A549 (cell line): ENCODE data around the gene LHFPL2. TPM values are rescaled to one million over a fixed set of nuclear protein-coding genes. Genes with fewer than 3 reads are reported as not detected.

Experiments
- ATAC-seq, 2 experiments: fragments of 200-7000 bp in 1 of 2; fragments of >200 bp in 1 of 2; cut with Nextera tagmentation in 1 of 2; cut with Tn5 transposase in 1 of 2; 3 replicates each; pipeline versions ENCODE4 v1.8.0 to v1.9.1; 2018 to 2020; ENCODE audit warnings: mild to moderate bottlenecking in 1 of 2, moderate library complexity in 1 of 2
- CTCF ChIA-PET: fragments of 300-600 bp; sonication (Branson Sonifier 250); formaldehyde crosslinking; extraction: SDS; loops from one replicate; lab custom pipeline; 2021; ENCODE audit warnings: antibody characterized with exemption, inconsistent platforms; lab: Yijun Ruan, JAX
- POLR2A ChIA-PET: fragments of 350-600 bp; formaldehyde crosslinking; extraction: SDS; loops from one replicate; lab custom pipeline; 2021; ENCODE audit warnings: antibody characterized with exemption, inconsistent platforms; lab: Yijun Ruan, JAX
- DNase-seq, 2 experiments: peaks; one replicate each; pipeline versions ENCODE4 v3.0.0 to v3.0.0-alpha.2; 2011 to 2016; ENCODE audit warnings: low read depth in 1 of 2, low spot score in 1 of 2
- FAIRE-seq: peaks from 2 replicates; lab custom pipeline; 2011; peaks lifted over from hg19 to GRCh38; lab: Jason Lieb, UNC
- H3K27ac ChIP-seq, 2 experiments: fragments of >200 bp; sonication (Bioruptor Twin); formaldehyde crosslinking; 3 replicates each; pipeline ENCODE4 v1.5.1; 2016 to 2017
- H3K4me1 ChIP-seq: fragments of >200 bp; sonication (Bioruptor Twin); formaldehyde crosslinking; 3 replicates; pipeline ENCODE4 v1.6.1; 2016
- H3K4me2 ChIP-seq: fragments of >200 bp; sonication (Bioruptor Twin); formaldehyde crosslinking; 3 replicates; pipeline ENCODE4 v1.6.1; 2016
- H3K4me3 ChIP-seq: fragments of >200 bp; sonication (Bioruptor Twin); formaldehyde crosslinking; 3 replicates; pipeline ENCODE4 v1.5.1; 2016
- H3K9me3 ChIP-seq: fragments of >200 bp; sonication (Bioruptor Twin); formaldehyde crosslinking; 3 replicates; pipeline ENCODE4 v1.6.1; 2016
- CBX8 ChIP-seq: fragments of 200-600 bp; sonication (generic); IDR thresholded peaks from 2 replicates; pipeline ENCODE4 v1.6.1; 2016
- CHD2 ChIP-seq: fragments of 150-350 bp; IDR thresholded peaks from 2 replicates; pipeline ENCODE4 v1.6.1; 2014; ENCODE audit warnings: low read length; ENCODE audit not compliant: partially characterized antibody
- CHD4 ChIP-seq: fragments of 200-600 bp; sonication (generic); IDR thresholded peaks from 2 replicates; pipeline ENCODE4 v1.6.1; 2016; ENCODE audit warnings: antibody characterized with exemption, mild to moderate bottlenecking, borderline replicate concordance
- E2F6 ChIP-seq: IDR thresholded peaks from 2 replicates; pipeline ENCODE4 v1.6.1; 2012; ENCODE audit warnings: low read depth, borderline replicate concordance
- EHF ChIP-seq: fragments of 250-450 bp; sonication (Bioruptor Pico); IDR thresholded peaks from 2 replicates; pipeline ENCODE4 v1.5.0; 2020; ENCODE audit warnings: mild to moderate bottlenecking
- EHMT2 ChIP-seq: fragments of 200-600 bp; sonication (generic); IDR thresholded peaks from 2 replicates; pipeline ENCODE4 v1.6.1; 2016; ENCODE audit warnings: antibody characterized with exemption, low read depth, mild to moderate bottlenecking, moderate library complexity
- ESRRA ChIP-seq: fragments of 150-350 bp; IDR thresholded peaks from 2 replicates; pipeline ENCODE4 v1.6.1; 2014; ENCODE audit warnings: mild to moderate bottlenecking, low read length, borderline replicate concordance
- FOSL2 ChIP-seq, 2 experiments: fragments of 450-650 bp in 1 of 2; fragments of >200 bp in 1 of 2; sonication (Bioruptor Twin) in 1 of 2; formaldehyde crosslinking; IDR thresholded peaks; 2 replicates each; pipeline versions ENCODE4 v1.5.0 to v1.6.1; 2016 to 2020; ENCODE audit warnings: mild to moderate bottlenecking in 1 of 2, moderate library complexity in 1 of 2
- FOXS1 ChIP-seq: fragments of 250-450 bp; sonication (Bioruptor Pico); IDR thresholded peaks from 2 replicates; pipeline ENCODE4 v1.5.0; 2020; ENCODE audit warnings: mild to moderate bottlenecking, moderate library complexity
- GATA3 ChIP-seq: IDR thresholded peaks from 2 replicates; pipeline ENCODE4 v1.6.1; 2012; ENCODE audit warnings: borderline replicate concordance
- HDAC2 ChIP-seq: fragments of 200-600 bp; sonication (generic); IDR thresholded peaks from 2 replicates; pipeline ENCODE4 v1.6.1; 2016
- HOXB13 ChIP-seq: fragments of 250-450 bp; sonication (Bioruptor Pico); IDR thresholded peaks from 2 replicates; pipeline ENCODE4 v1.5.0; 2020; ENCODE audit warnings: low read depth, mild to moderate bottlenecking, moderate library complexity
- JUN ChIP-seq, 2 experiments: fragments of >200 bp; sonication (Bioruptor Twin); formaldehyde crosslinking; IDR thresholded peaks; 2 replicates in 1 of 2; 3 replicates in 1 of 2; pipeline ENCODE4 v1.6.1; 2016 to 2017
- KDM1A ChIP-seq: fragments of 200-600 bp; sonication (generic); IDR thresholded peaks from 2 replicates; pipeline ENCODE4 v1.6.1; 2016; ENCODE audit warnings: low read depth, mild to moderate bottlenecking
- KDM5A ChIP-seq: fragments of 200-600 bp; sonication (generic); IDR thresholded peaks from 2 replicates; pipeline ENCODE4 v1.6.1; 2016; ENCODE audit warnings: antibody characterized with exemption, mild to moderate bottlenecking
- MAFK ChIP-seq: fragments of 450-650 bp; IDR thresholded peaks from 2 replicates; pipeline ENCODE4 v1.6.1; 2014; ENCODE audit not compliant: partially characterized antibody
- MYC ChIP-seq: IDR thresholded peaks from 2 replicates; pipeline ENCODE4 v1.6.1; 2012; ENCODE audit warnings: mild to moderate bottlenecking, inconsistent platforms, low read length, improper control_type of control experiment, borderline replicate concordance
- NPAS2 ChIP-seq: fragments of 250-450 bp; sonication (Bioruptor Pico); IDR thresholded peaks from 2 replicates; pipeline ENCODE4 v1.8.0; 2022; ENCODE audit warnings: mild to moderate bottlenecking, moderate library complexity, borderline replicate concordance
- NR3C1 ChIP-seq: fragments of >200 bp; sonication (Bioruptor Twin); formaldehyde crosslinking; IDR thresholded peaks from 3 replicates; pipeline ENCODE4 v1.6.1; 2017
- PBX3 ChIP-seq: IDR thresholded peaks from 2 replicates; pipeline ENCODE4 v1.6.1; 2012
- POLR2A ChIP-seq: IDR thresholded peaks from 2 replicates; pipeline ENCODE4 v1.6.1; 2012; ENCODE audit warnings: mild to moderate bottlenecking, low read length
- RAD21 ChIP-seq, 2 experiments: fragments of >200 bp in 1 of 2; sonication (Bioruptor Twin) in 1 of 2; formaldehyde crosslinking in 1 of 2; IDR thresholded peaks in 1 of 2; conservative IDR thresholded peaks in 1 of 2; 2 replicates in 1 of 2; 3 replicates in 1 of 2; pipeline ENCODE4 v1.6.1; 2012 to 2018; ENCODE audit warnings: inconsistent platforms in 1 of 2
- RARB ChIP-seq: fragments of 250-450 bp; sonication (Bioruptor Pico); IDR thresholded peaks from 2 replicates; pipeline ENCODE4 v1.8.0; 2021; ENCODE audit warnings: mild to moderate bottlenecking, moderate library complexity
- RFX5 ChIP-seq: fragments of 450-650 bp; IDR thresholded peaks from 2 replicates; pipeline ENCODE4 v1.7.1; 2014; ENCODE audit warnings: antibody characterized with exemption, mild to moderate bottlenecking, moderate library complexity
- RNF2 ChIP-seq: fragments of 200-600 bp; sonication (generic); IDR thresholded peaks from 2 replicates; pipeline ENCODE4 v1.6.1; 2016; ENCODE audit warnings: low read depth, mild to moderate bottlenecking, antibody characterized with exemption, moderate library complexity, borderline replicate concordance
- SMC3 ChIP-seq: fragments of >200 bp; sonication (Bioruptor Twin); formaldehyde crosslinking; IDR thresholded peaks from 3 replicates; pipeline ENCODE4 v1.6.1; 2018; ENCODE audit warnings: inconsistent platforms
- SREBF2 ChIP-seq: fragments of 450-650 bp; IDR thresholded peaks from 2 replicates; pipeline ENCODE4 v1.6.1; 2014; ENCODE audit warnings: mild to moderate bottlenecking, moderate library complexity
- TFCP2L1 ChIP-seq: fragments of 250-450 bp; sonication (Bioruptor Pico); IDR thresholded peaks from 2 replicates; pipeline ENCODE4 v1.5.0; 2021; ENCODE audit warnings: mild to moderate bottlenecking
- TP53 ChIP-seq: fragments of 250-450 bp; sonication (Bioruptor Pico); IDR thresholded peaks from 2 replicates; pipeline ENCODE4 v1.5.0; 2021; ENCODE audit warnings: mild to moderate bottlenecking, moderate library complexity
- ZFP36 ChIP-seq: fragments of 450-650 bp; IDR thresholded peaks from 2 replicates; pipeline ENCODE4 v1.6.1; 2014; ENCODE audit warnings: borderline replicate concordance; ENCODE audit not compliant: partially characterized antibody
- ZSCAN20 ChIP-seq: fragments of 250-450 bp; sonication (Bioruptor Pico); IDR thresholded peaks from 2 replicates; pipeline ENCODE4 v1.8.0; 2022; ENCODE audit warnings: mild to moderate bottlenecking, moderate library complexity
- WGBS: methylation state at CpG from one replicate; pipeline ENCODE4 v1.1.6; 2017; ENCODE audit errors: missing lambda C conversion rate; 5-methylcytosine and 5-hydroxymethylcytosine counted together
- polyA plus RNA-seq, 4 experiments: library from polyadenylated mRNA; depleted of rRNA in 3 of 4; stranded (reverse); fragments of >200 nt; fragmentation: RNase III in 1 of 4; extraction: RNeasy Plus Mini Kit Qiagen cat#74134 plus additional on column Dnase treatment in 1 of 4; gene quantifications; 2 replicates in 3 of 4; 3 replicates in 1 of 4; pipeline ENCODE4 v1.2.3, GENCODE V29; 2011 to 2017
- TF ChIP-seq, protein P1 (sequence below): fragments of 200-600 bp; sonication (generic); IDR thresholded peaks from 2 replicates; pipeline ENCODE4 v1.6.1; 2016; ENCODE audit warnings: antibody characterized with exemption, mild to moderate bottlenecking, moderate library complexity
- TF ChIP-seq, protein P2 (sequence below): fragments of 250-450 bp; sonication (Bioruptor Pico); IDR thresholded peaks from 2 replicates; pipeline ENCODE4 v1.5.0; 2020; ENCODE audit warnings: low read depth, mild to moderate bottlenecking, moderate library complexity
- TF ChIP-seq, protein P3 (sequence below): fragments of >200 bp; sonication (Bioruptor Twin); formaldehyde crosslinking; IDR thresholded peaks from 3 replicates; pipeline ENCODE4 v1.5.1; 2016

Gene LHFPL2
- polyA plus RNA-seq, 2 of the 4 experiments (the other 2 are of a cell fraction), result 24.9 to 41.7 TPM

GRCh38 chr5:78600687-78601414, 47.7 kb downstream of the LHFPL2 start:
- DNase-seq (peak; percentile 27 to 79), ATAC-seq (peak; percentile 61 to 73; a peak in 5 of 6 replicates), FAIRE-seq (no peak)
- H3K4me3 ChIP-seq, result no peak overlapping the region
- peak overlapping the region; percentile 88 to 93 for H3K27ac ChIP-seq
- no peaks in the 10 kb centered on the region for H3K9me3 ChIP-seq
- ChIA-PET POLR2A (no interaction called here), CTCF (interaction anchor here (1.2 to 1.5 kb wide), 3 partner anchors 9 to 198 kb away, joined by 3 to 4 read pairs (median 3); no protein-coding TSS in a partner anchor)
- H3K4me2 ChIP-seq, result peak overlapping the region; percentile 78
- H3K4me1 ChIP-seq, result peaks cover 98% of the 10 kb centered on the region
- WGBS, result 46% methylated on average over 5 of the region's 5 CpGs
- TF ChIP-seq KDM1A (no peak), ESRRA (no peak), RARB (CRISPR knock-in tag) (no peak), KDM5A (no peak), PBX3 (no peak), ZSCAN20 (CRISPR knock-in tag) (no peak), HDAC2 (no peak), MYC (no peak), MAFK (no peak), ZFP36 (no peak), RAD21 (conservative IDR thresholded peaks at IDR 0.05 in 1 of 2, IDR thresholded peaks at IDR 0.05 in 1 of 2) (no peak), NPAS2 (CRISPR knock-in tag) (no peak), EHF (CRISPR knock-in tag) (no peak), TP53 (no peak), SREBF2 (no peak), CBX8 (no peak), NR3C1 (no peak), RNF2 (no peak), SMC3 (no peak), EHMT2 (no peak), JUN (IDR thresholded peaks at IDR 0.05) (peak in 1 of 2 experiments; percentile 40; a peak in 1 of 5 replicates), FOXS1 (CRISPR knock-in tag) (no peak), E2F6 (no peak), GATA3 (peak; percentile 73), FOSL2 (IDR thresholded peaks at IDR 0.05) (no peak), FOSL2 (CRISPR knock-in tag; IDR thresholded peaks at IDR 0.05) (peak; percentile 79), CHD4 (no peak), TFCP2L1 (CRISPR knock-in tag) (no peak), POLR2A (no peak), HOXB13 (CRISPR knock-in tag) (no peak), CHD2 (no peak), RFX5 (no peak)
- TF ChIP-seq, protein P1, sequence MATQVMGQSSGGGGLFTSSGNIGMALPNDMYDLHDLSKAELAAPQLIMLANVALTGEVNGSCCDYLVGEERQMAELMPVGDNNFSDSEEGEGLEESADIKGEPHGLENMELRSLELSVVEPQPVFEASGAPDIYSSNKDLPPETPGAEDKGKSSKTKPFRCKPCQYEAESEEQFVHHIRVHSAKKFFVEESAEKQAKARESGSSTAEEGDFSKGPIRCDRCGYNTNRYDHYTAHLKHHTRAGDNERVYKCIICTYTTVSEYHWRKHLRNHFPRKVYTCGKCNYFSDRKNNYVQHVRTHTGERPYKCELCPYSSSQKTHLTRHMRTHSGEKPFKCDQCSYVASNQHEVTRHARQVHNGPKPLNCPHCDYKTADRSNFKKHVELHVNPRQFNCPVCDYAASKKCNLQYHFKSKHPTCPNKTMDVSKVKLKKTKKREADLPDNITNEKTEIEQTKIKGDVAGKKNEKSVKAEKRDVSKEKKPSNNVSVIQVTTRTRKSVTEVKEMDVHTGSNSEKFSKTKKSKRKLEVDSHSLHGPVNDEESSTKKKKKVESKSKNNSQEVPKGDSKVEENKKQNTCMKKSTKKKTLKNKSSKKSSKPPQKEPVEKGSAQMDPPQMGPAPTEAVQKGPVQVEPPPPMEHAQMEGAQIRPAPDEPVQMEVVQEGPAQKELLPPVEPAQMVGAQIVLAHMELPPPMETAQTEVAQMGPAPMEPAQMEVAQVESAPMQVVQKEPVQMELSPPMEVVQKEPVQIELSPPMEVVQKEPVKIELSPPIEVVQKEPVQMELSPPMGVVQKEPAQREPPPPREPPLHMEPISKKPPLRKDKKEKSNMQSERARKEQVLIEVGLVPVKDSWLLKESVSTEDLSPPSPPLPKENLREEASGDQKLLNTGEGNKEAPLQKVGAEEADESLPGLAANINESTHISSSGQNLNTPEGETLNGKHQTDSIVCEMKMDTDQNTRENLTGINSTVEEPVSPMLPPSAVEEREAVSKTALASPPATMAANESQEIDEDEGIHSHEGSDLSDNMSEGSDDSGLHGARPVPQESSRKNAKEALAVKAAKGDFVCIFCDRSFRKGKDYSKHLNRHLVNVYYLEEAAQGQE, result no peak
- TF ChIP-seq, protein P2, sequence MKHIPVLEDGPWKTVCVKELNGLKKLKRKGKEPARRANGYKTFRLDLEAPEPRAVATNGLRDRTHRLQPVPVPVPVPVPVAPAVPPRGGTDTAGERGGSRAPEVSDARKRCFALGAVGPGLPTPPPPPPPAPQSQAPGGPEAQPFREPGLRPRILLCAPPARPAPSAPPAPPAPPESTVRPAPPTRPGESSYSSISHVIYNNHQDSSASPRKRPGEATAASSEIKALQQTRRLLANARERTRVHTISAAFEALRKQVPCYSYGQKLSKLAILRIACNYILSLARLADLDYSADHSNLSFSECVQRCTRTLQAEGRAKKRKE, result no peak
- TF ChIP-seq, protein P3, sequence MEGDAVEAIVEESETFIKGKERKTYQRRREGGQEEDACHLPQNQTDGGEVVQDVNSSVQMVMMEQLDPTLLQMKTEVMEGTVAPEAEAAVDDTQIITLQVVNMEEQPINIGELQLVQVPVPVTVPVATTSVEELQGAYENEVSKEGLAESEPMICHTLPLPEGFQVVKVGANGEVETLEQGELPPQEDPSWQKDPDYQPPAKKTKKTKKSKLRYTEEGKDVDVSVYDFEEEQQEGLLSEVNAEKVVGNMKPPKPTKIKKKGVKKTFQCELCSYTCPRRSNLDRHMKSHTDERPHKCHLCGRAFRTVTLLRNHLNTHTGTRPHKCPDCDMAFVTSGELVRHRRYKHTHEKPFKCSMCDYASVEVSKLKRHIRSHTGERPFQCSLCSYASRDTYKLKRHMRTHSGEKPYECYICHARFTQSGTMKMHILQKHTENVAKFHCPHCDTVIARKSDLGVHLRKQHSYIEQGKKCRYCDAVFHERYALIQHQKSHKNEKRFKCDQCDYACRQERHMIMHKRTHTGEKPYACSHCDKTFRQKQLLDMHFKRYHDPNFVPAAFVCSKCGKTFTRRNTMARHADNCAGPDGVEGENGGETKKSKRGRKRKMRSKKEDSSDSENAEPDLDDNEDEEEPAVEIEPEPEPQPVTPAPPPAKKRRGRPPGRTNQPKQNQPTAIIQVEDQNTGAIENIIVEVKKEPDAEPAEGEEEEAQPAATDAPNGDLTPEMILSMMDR, result no peak
